ENCODE results near the gene PRIMA1.

- TF ChIP-seq EZH2 (IDR thresholded peaks at IDR 0.05) (no peak), POLR2AphosphoS5 (IDR thresholded peaks at IDR 0.05; ENCODE audit: borderline replicate concordance, low read depth, low read length) (no peak)
Observed at GRCh38 chr14:93712079-93712837, 76.0 kb downstream of the PRIMA1 start.
